GM10248 (cell line): ENCODE results near the gene MPST.

ENCODE experiments used
- CTCF ChIA-PET: fragments of 300-600 bp; sonication (Branson Sonifier 250); formaldehyde crosslinking; extraction: SDS; loops from one replicate; lab custom pipeline; 2021; ENCODE audit warnings: antibody characterized with exemption; lab: Yijun Ruan, JAX
- POLR2A ChIA-PET: fragments of 350-650 bp; sonication (Branson Sonifier 250); formaldehyde crosslinking; extraction: SDS; loops from one replicate; lab custom pipeline; 2020; ENCODE audit warnings: antibody characterized with exemption; lab: Yijun Ruan, JAX
- DNase-seq: peaks from one replicate; pipeline ENCODE4 v3.0.0; 2012; ENCODE audit errors: extremely low spot score
- CTCF ChIP-seq: IDR thresholded peaks from 2 replicates; pipeline ENCODE4 v1.5.1; 2012; ENCODE audit warnings: mild to moderate bottlenecking, low read depth; ENCODE audit errors: extremely low read depth, missing control alignments, control extremely low read depth

The MPST gene

GRCh38 chr22:37009490-37009889, 10.1 kb upstream of the MPST start:
- ChIA-PET CTCF (interaction anchor here (1.0 to 2.0 kb wide), 4 partner anchors 8 to 32 kb away, joined by 3 to 7 read pairs (median 4); no protein-coding TSS in a partner anchor), POLR2A (no interaction called here)
- no peak for TF ChIP-seq CTCF
- no peak for DNase-seq

DNA sequence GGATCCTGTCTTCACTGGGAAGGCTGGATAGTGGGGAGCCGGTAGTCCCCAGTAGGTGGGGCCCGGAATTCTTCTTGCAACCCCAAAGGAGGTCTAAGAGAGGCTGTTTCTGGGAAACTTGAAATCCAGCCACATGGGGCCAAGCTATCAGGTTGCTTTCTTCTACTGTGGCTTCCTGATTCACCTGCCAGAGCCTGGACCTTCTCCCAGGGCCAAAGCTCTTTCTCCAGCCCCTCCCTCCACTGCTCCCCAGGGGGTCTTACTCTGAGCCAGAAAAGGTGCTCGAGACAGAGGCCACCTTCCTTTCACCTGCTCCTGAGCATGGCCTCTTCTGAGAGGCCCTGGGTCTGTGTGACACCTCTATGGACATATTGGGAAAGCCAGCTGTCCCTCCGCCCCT, 9.4 kb upstream of the MPST start:
- ChIA-PET POLR2A (no interaction called here), CTCF (interaction anchor here (1.0 to 1.1 kb wide), 3 partner anchors 11 to 33 kb away, joined by 3 read pairs; no protein-coding TSS in a partner anchor)
- TF ChIP-seq CTCF, result no peak
- no peak for DNase-seq

DNA sequence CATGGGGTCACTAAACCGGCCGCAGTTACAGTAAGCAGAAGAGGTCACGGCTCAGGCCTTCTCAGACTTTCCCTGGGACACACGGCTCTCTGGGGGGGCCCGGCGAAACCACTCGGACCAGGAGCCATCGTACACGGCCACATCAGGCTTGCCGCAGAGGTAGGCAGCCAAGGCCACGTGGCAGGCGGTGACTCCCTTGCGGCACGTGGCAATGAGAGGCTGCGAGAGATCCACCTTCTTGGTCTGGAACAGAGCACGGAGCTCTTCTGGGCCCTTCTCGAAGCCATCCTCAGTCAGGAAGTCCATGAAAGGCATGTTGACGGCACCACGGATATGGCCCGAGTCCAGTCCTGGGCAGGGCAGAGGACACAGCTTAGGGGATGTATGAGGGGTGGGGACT, 8.6 kb upstream of the MPST start:
- TF ChIP-seq CTCF, result no peak
- ChIA-PET CTCF (interaction anchor here (1.0 to 1.5 kb wide), 3 partner anchors 11 to 32 kb away, joined by 3 to 7 read pairs (median 4); no protein-coding TSS in a partner anchor), POLR2A (no interaction called here)
- DNase-seq, result no peak

GRCh38 chr22:37011472-37011871, 8.1 kb upstream of the MPST start:
- no peak for DNase-seq
- CTCF ChIA-PET, result interaction anchor here (1.2 to 1.5 kb wide), 2 partner anchors 10 to 32 kb away, joined by 4 to 7 read pairs; no protein-coding TSS in a partner anchor
- POLR2A ChIA-PET, result no interaction called here
- TF ChIP-seq CTCF, result no peak

DNA sequence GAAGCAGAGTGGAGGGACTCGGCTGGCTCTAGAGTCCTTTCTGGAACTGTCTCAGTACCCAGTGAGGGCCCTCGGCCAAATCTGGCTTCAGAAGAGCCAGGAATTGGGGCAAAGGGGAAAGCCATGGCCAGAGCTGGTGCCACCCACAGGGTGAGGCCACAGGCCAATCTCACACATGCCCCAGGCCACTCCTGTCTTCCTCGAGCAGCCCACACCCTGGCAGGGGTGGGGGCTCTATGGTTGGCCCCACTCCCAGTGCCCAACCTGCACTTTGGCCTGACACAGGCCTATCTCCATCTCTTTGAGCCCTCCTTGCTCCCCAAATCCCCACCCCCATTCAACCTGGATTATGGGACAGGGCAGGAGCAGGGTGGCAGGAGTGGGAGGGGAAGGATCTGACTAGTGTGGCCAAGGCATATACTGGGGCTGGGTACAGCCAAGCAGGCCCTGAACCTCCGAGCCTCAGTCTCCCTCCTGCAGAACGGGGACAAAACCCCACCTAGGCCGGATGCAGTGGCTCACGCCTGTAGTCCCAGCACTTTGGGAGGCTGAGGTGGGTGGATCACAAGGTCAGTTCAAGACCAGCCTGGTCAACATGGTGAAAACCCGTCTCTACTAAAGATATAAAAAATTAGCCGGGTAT, 7.2 kb upstream of the MPST start:
- no peak for TF ChIP-seq CTCF
- DNase-seq, result no peak
- CTCF ChIA-PET, result interaction anchor here (0.9 to 1.5 kb wide), 2 partner anchors 9 to 31 kb away, joined by 3 to 4 read pairs; no protein-coding TSS in a partner anchor
- POLR2A ChIA-PET, result no interaction called here

GRCh38 chr22:37012956-37013355, 6.6 kb upstream of the MPST start:
- CTCF ChIA-PET, result interaction anchor here (0.9 kb wide), 1 partner anchor 8 kb away, joined by 3 read pairs; no protein-coding TSS in a partner anchor
- DNase-seq, result no peak
- TF ChIP-seq CTCF, result no peak
- POLR2A ChIA-PET, result no interaction called here
